Uterus (tissue), 2 donors: ENCODE results near the gene ARHGAP18.

ENCODE experiments used
- CTCF ChIP-seq, 4 experiments: fragments of 200-600 bp in 2 of 4; fragments of 450-650 bp in 2 of 4; sonication (generic) in 2 of 4; IDR thresholded peaks; one replicate each; pipeline ENCODE4 v1.5.1; 2016 to 2019; ENCODE audit warnings: antibody characterized with exemption in 4 of 4, mild to moderate bottlenecking in 2 of 4, moderate library complexity in 1 of 4
- POLR2A ChIP-seq, 2 donors: fragments of 450-650 bp; IDR thresholded peaks; one replicate each; pipeline ENCODE4 v1.6.1; 2016; ENCODE audit warnings: antibody characterized with exemption in 2 of 2, mild to moderate bottlenecking in 1 of 2, moderate library complexity in 1 of 2

- TF ChIP-seq CTCF (IDR thresholded peaks at IDR 0.05) = no peak
- no peak for TF ChIP-seq POLR2A (IDR thresholded peaks at IDR 0.05)
These were observed 9.7 kb upstream of the ARHGAP18 start for GRCh38 chr6:129719692-129720091.
